GM12878 (cell line): ENCODE results near the gene IMMT. TPM values are rescaled to one million over a fixed set of nuclear protein-coding genes. Genes with fewer than 3 reads are reported as not detected.
A peak's percentile ranks its signal among the peaks of the same experiment; 100 is the strongest.

Source experiments
- ATAC-seq: fragments of 200-7000 bp; cut with Tn5 transposase; 3 replicates; pipeline ENCODE4 v1.9.1; 2020; ENCODE audit warnings: mild to moderate bottlenecking, moderate library complexity
- BruUV-seq: library from RNA; stranded (reverse); fragments of 400-500 nt; replicated peaks from 2 replicates; lab custom pipeline; 2021; lab: Mats Ljungman, UMichigan
- CTCF ChIA-PET: fragments of 300-600 bp; sonication (Branson Sonifier 250); formaldehyde crosslinking; extraction: SDS; loops from one replicate; lab custom pipeline; 2021; ENCODE audit warnings: inconsistent platforms; lab: Yijun Ruan, JAX
- POLR2A ChIA-PET: fragments of 350-600 bp; formaldehyde crosslinking; extraction: SDS; loops from one replicate; lab custom pipeline; 2021; ENCODE audit warnings: inconsistent platforms; lab: Charles Lee
- RAD21 ChIA-PET: fragments of 300-600 bp; sonication (Branson Sonifier 250); formaldehyde crosslinking; loops from one replicate; lab custom pipeline; 2023; ENCODE audit warnings: antibody characterized with exemption; ENCODE audit not compliant: unreplicated experiment; lab: Charles Lee
- SMC1A ChIA-PET: fragments of 300-600 bp; sonication (Branson Sonifier 250); formaldehyde crosslinking; loops from one replicate; lab custom pipeline; 2023; ENCODE audit not compliant: unreplicated experiment, uncharacterized antibody; lab: Charles Lee
- DNase-seq: peaks from one replicate; pipeline ENCODE4 v3.0.0-alpha.2; 2011; ENCODE audit warnings: low read depth, low spot score
- FAIRE-seq: peaks from 3 replicates; lab custom pipeline; 2011; peaks lifted over from hg19 to GRCh38; lab: Jason Lieb, UNC
- H2AFZ ChIP-seq: 2 replicates; pipeline ENCODE4 v1.6.0; 2011; ENCODE audit warnings: low read depth, low read length, control low read depth; ENCODE audit not compliant: control insufficient read depth
- H3K27ac ChIP-seq: 2 replicates; pipeline ENCODE4 v1.5.1; 2011; ENCODE audit warnings: control low read depth; ENCODE audit not compliant: control insufficient read depth, insufficient read depth
- H3K27me3 ChIP-seq, 2 experiments: replicated peaks in 1 of 2; 2 replicates each; pipeline versions ENCODE4 v1.6.0 to v1.6.1; 2011; ENCODE audit warnings: low read length in 1 of 2; ENCODE audit not compliant: control insufficient read depth in 2 of 2, insufficient read depth in 2 of 2
- H3K36me3 ChIP-seq, 2 experiments: 2 replicates each; pipeline ENCODE4 v1.5.1; 2011; ENCODE audit warnings: low read length in 1 of 2; ENCODE audit not compliant: control insufficient read depth in 2 of 2, insufficient read depth in 2 of 2
- H3K4me1 ChIP-seq: 2 replicates; pipeline ENCODE4 v1.6.1; 2011; ENCODE audit warnings: mild to moderate bottlenecking, low read length, moderate library complexity, mixed read lengths; ENCODE audit not compliant: control insufficient read depth, insufficient read depth
- H3K4me2 ChIP-seq: 2 replicates; pipeline ENCODE4 v1.6.0; 2011; ENCODE audit warnings: control low read depth; ENCODE audit not compliant: control insufficient read depth, insufficient read depth
- H3K4me3 ChIP-seq: fragments of 200-600 bp; sonication (generic); 2 replicates; pipeline ENCODE4 v1.5.1; 2016
- H3K79me2 ChIP-seq: 2 replicates; pipeline ENCODE4 v1.6.0; 2011; ENCODE audit warnings: low read length; ENCODE audit not compliant: control insufficient read depth, insufficient read depth
- H3K9ac ChIP-seq: 2 replicates; pipeline ENCODE4 v1.8.0; 2011; ENCODE audit warnings: low read length, control low read depth, mixed read lengths; ENCODE audit not compliant: control insufficient read depth, insufficient read depth
- H3K9me3 ChIP-seq: replicated peaks from 3 replicates; pipeline ENCODE4 v1.5.1; 2011; ENCODE audit warnings: mild to moderate bottlenecking, low read length; ENCODE audit not compliant: control insufficient read depth, insufficient read depth
- H4K20me1 ChIP-seq: 2 replicates; pipeline ENCODE4 v1.6.0; 2011; ENCODE audit not compliant: control insufficient read depth, insufficient read depth
- CHD1 ChIP-seq: IDR thresholded peaks from 2 replicates; pipeline ENCODE4 v1.6.1; 2012; ENCODE audit warnings: low read depth, low read length, improper control_type of control experiment
- ETV6 ChIP-seq, 2 experiments: fragments of 450-650 bp in 1 of 2; IDR thresholded peaks in 1 of 2; conservative IDR thresholded peaks in 1 of 2; 2 replicates each; pipeline ENCODE4 v1.6.1; 2014; ENCODE audit warnings: antibody characterized with exemption in 1 of 2, borderline replicate concordance in 1 of 2, low read depth in 1 of 2, mild to moderate bottlenecking in 1 of 2, moderate library complexity in 1 of 2
- FOXM1 ChIP-seq: IDR thresholded peaks from 2 replicates; pipeline ENCODE4 v1.6.1; 2012; ENCODE audit warnings: low read depth, mild to moderate bottlenecking, inconsistent platforms, low read length, moderate library complexity
- GATAD2B ChIP-seq: fragments of 450-650 bp; conservative IDR thresholded peaks from 2 replicates; pipeline ENCODE4 v1.6.1; 2017; ENCODE audit warnings: low read depth, mild to moderate bottlenecking, moderate library complexity
- NFYB ChIP-seq: IDR thresholded peaks from 2 replicates; pipeline ENCODE4 v1.6.1; 2011; ENCODE audit warnings: low read depth, mild to moderate bottlenecking, low read length, improper control_type of control experiment, moderate library complexity; ENCODE audit not compliant: insufficient read depth
- SMAD5 ChIP-seq: IDR thresholded peaks from 2 replicates; pipeline ENCODE4 v1.6.1; 2016; ENCODE audit warnings: antibody characterized with exemption, low read depth
- SUZ12 ChIP-seq: fragments of 200-600 bp; sonication (generic); IDR thresholded peaks from one replicate; pipeline ENCODE4 v1.6.1; 2018; ENCODE audit warnings: antibody characterized with exemption, mild to moderate bottlenecking; ENCODE audit not compliant: unreplicated experiment
- WGBS: methylation state at CpG from one replicate; pipeline ENCODE4 v1.1.6; 2016; ENCODE audit warnings: low lambda C conversion rate; ENCODE audit not compliant: insufficient replicate concordance, insufficient coverage; ENCODE audit errors: missing lambda C conversion rate; 5-methylcytosine and 5-hydroxymethylcytosine counted together
- in situ Hi-C: fragments of 300-500 bp; cut with MboI; formaldehyde crosslinking; loops from 9 replicates; pipeline ENCODE4 v1.14.3; 2018; ENCODE audit warnings: mixed read lengths
- intact Hi-C: fragments of 100-400 bp; cut with micrococcal nuclease; formaldehyde crosslinking; loops from one replicate; pipeline ENCODE4 v1.14.2; 2022; ENCODE audit not compliant: unreplicated experiment
- polyA plus RNA-seq, 11 experiments: library from polyadenylated mRNA; depleted of rRNA in 4 of 11; unstranded in 6 of 11; stranded (reverse) in 5 of 11; fragments of >200 nt; fragmentation: Nextera tagmentation in 4 of 11; fragmentation: Illumina TruSeq in 1 of 11; extraction: Ambion mirVana in 4 of 11; extraction: Trizol in 1 of 11; gene quantifications; 1 replicate in 1 of 11; 2 replicates in 10 of 11; pipeline versions ENCODE4 v1.2.1 to v1.2.3, GENCODE V29; 2011 to 2016; ENCODE audit warnings: inconsistent platforms in 2 of 11, missing spikeins in 2 of 11, low read depth in 1 of 11
- total RNA-seq, 4 experiments: library from RNA; depleted of rRNA in 3 of 4; stranded (reverse); fragments of >200 nt in 3 of 4; fragmentation: Illumina TruSeq in 1 of 4; extraction: Trizol in 1 of 4; gene quantifications; 2 replicates each; pipeline versions ENCODE4 v1.2.1 to v1.2.3, GENCODE V29; 2013 to 2021
- TF ChIP-seq, protein P1 (sequence below): IDR thresholded peaks from 2 replicates; pipeline ENCODE4 v1.6.1; 2012; ENCODE audit warnings: improper control_type of control experiment, low read depth, low read length; ENCODE audit not compliant: insufficient replicate concordance
- TF ChIP-seq, protein P2 (sequence below): IDR thresholded peaks from 2 replicates; pipeline ENCODE4 v1.6.1; 2012; ENCODE audit warnings: low read depth, low read length, improper control_type of control experiment

IMMT gene
- total and polyA plus RNA-seq, 10 of the 15 experiments (the other 5 are each of a cell fraction or from before 2014, with no cell fraction given): 78.4 to 149 (median 98.7) TPM

- H3K79me2 ChIP-seq: no peaks in the 10 kb centered on the region
- intact Hi-C loops: no loop called here
- CTCF ChIA-PET: interaction anchor here (0.8 kb wide), 1 partner anchor 55 kb away, joined by 3 read pairs; no protein-coding TSS in a partner anchor
Observed at GRCh38 chr2:86160156-86160952, 34.9 kb downstream of the IMMT start.

DNA sequence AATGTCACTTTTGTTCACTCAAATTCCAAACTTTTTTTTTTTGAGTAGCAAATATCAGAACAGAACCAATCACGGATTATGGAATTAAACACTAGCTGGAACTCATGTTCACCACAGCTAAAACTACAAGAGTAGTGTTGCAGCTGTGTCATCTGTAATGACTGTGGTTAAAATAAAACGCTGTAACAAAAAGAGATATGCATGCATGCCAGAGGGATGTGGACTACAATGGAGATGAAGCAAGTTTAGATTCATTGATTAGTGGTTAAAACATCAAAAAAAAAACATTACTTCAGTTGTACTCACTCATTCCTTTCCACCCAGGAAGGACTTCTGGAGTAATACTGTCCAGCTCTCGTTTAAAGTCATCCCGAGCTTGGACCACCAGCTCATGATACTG is 37.0 kb downstream of the IMMT start:
- ATAC-seq: no peak
- FAIRE-seq: no peak
- WGBS: 99% methylated on average over 4 of the region's 4 CpGs
- SMC1A ChIA-PET: interaction anchor here (1.2 to 1.6 kb wide), 3 partner anchors 42 to 301 kb away, joined by 3 to 5 read pairs (median 4); no protein-coding TSS in a partner anchor
- CTCF ChIA-PET: interaction anchor here (0.7 to 1.8 kb wide), 4 partner anchors 17 to 215 kb away, joined by 3 to 4 read pairs (median 4); no protein-coding TSS in a partner anchor
- H3K4me1 ChIP-seq: no peaks in the 10 kb centered on the region
- no peak overlapping the region for H2AFZ ChIP-seq
- in situ Hi-C loops (no loop called here), intact Hi-C loops (no loop called here)
- RAD21 ChIA-PET: interaction anchor here (0.7 kb wide), 1 partner anchor 8 kb away, joined by 4 read pairs; no protein-coding TSS in a partner anchor
- TSS peak; percentile 48 for BruUV-seq
- POLR2A ChIA-PET: interaction anchor here (1.0 kb wide), 1 partner anchor 53 kb away, joined by 3 read pairs; the partner anchor contains the start of gene POLR1A
- H3K79me2 ChIP-seq: no peaks in the 10 kb centered on the region
- no peaks in the 10 kb centered on the region for H3K9me3 ChIP-seq
- no peaks in the 10 kb centered on the region for H4K20me1 ChIP-seq
- no peak overlapping the region for H3K4me2 ChIP-seq
- no peak overlapping the region for H3K27ac ChIP-seq
- no peak overlapping the region for H3K4me3 ChIP-seq
- peaks cover 5 to 21% of the 10 kb centered on the region in 2 experiments for H3K36me3 ChIP-seq
- DNase-seq: no peak
- no peaks in the 10 kb centered on the region for H3K27me3 ChIP-seq
- H3K9ac ChIP-seq: no peak overlapping the region
- no peak for TF ChIP-seq NFYB
- TF ChIP-seq ETV6 (conservative IDR thresholded peaks at IDR 0.05 in 1 of 2, IDR thresholded peaks at IDR 0.05 in 1 of 2; ENCODE audit: borderline replicate concordance in 1 of 2, low read depth in 1 of 2): no peak
- TF ChIP-seq, protein P1, sequence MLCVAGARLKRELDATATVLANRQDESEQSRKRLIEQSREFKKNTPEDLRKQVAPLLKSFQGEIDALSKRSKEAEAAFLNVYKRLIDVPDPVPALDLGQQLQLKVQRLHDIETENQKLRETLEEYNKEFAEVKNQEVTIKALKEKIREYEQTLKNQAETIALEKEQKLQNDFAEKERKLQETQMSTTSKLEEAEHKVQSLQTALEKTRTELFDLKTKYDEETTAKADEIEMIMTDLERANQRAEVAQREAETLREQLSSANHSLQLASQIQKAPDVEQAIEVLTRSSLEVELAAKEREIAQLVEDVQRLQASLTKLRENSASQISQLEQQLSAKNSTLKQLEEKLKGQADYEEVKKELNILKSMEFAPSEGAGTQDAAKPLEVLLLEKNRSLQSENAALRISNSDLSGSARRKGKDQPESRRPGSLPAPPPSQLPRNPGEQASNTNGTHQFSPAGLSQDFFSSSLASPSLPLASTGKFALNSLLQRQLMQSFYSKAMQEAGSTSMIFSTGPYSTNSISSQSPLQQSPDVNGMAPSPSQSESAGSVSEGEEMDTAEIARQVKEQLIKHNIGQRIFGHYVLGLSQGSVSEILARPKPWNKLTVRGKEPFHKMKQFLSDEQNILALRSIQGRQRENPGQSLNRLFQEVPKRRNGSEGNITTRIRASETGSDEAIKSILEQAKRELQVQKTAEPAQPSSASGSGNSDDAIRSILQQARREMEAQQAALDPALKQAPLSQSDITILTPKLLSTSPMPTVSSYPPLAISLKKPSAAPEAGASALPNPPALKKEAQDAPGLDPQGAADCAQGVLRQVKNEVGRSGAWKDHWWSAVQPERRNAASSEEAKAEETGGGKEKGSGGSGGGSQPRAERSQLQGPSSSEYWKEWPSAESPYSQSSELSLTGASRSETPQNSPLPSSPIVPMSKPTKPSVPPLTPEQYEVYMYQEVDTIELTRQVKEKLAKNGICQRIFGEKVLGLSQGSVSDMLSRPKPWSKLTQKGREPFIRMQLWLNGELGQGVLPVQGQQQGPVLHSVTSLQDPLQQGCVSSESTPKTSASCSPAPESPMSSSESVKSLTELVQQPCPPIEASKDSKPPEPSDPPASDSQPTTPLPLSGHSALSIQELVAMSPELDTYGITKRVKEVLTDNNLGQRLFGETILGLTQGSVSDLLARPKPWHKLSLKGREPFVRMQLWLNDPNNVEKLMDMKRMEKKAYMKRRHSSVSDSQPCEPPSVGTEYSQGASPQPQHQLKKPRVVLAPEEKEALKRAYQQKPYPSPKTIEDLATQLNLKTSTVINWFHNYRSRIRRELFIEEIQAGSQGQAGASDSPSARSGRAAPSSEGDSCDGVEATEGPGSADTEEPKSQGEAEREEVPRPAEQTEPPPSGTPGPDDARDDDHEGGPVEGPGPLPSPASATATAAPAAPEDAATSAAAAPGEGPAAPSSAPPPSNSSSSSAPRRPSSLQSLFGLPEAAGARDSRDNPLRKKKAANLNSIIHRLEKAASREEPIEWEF: no peak
- no peak for TF ChIP-seq GATAD2B
- TF ChIP-seq SUZ12: no peak

More at GRCh38 chr2:86160156-86160952, 34.9 kb downstream of the IMMT start:
- H3K9ac ChIP-seq: no peak overlapping the region
- no peaks in the 10 kb centered on the region for H3K4me1 ChIP-seq
- WGBS: 95% methylated on average over 6 of the region's 6 CpGs
- no peak for ATAC-seq
- no peak for DNase-seq
- no peak overlapping the region for H3K27ac ChIP-seq
- no peak overlapping the region for H3K4me3 ChIP-seq
- H3K9me3 ChIP-seq: no peaks in the 10 kb centered on the region
- in situ Hi-C loops: no loop called here
- no peaks in the 10 kb centered on the region for H3K27me3 ChIP-seq
- no peaks in the 10 kb centered on the region for H4K20me1 ChIP-seq
- ChIA-PET SMC1A (interaction anchor here (0.6 kb wide), 1 partner anchor 344 kb away, joined by 3 read pairs; no protein-coding TSS in a partner anchor), POLR2A (no interaction called here), RAD21 (no interaction called here)
- no peak for FAIRE-seq
- H2AFZ ChIP-seq: no peak overlapping the region
- H3K4me2 ChIP-seq: no peak overlapping the region
- H3K36me3 ChIP-seq: peaks cover 5 to 29% of the 10 kb centered on the region in 2 experiments
- no peak for TF ChIP-seq CHD1
- no peak for TF ChIP-seq FOXM1
- TF ChIP-seq SMAD5: no peak
- TF ChIP-seq, protein P2, sequence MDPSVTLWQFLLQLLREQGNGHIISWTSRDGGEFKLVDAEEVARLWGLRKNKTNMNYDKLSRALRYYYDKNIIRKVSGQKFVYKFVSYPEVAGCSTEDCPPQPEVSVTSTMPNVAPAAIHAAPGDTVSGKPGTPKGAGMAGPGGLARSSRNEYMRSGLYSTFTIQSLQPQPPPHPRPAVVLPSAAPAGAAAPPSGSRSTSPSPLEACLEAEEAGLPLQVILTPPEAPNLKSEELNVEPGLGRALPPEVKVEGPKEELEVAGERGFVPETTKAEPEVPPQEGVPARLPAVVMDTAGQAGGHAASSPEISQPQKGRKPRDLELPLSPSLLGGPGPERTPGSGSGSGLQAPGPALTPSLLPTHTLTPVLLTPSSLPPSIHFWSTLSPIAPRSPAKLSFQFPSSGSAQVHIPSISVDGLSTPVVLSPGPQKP: no peak
- no TSS peak for BruUV-seq
